Activated naive CD8-positive, alpha-beta T cell treated with anti-CD3 and anti-CD28 coated beads, Interleukin-2, amount 50 U/mL, for 24 hours (primary cell): ENCODE measurements around the gene IL7R.

ENCODE experiments used
- ATAC-seq: fragments of 150-1000 bp; cut with Tn5 transposase; one replicate; pipeline ENCODE4 v1.10.0; 2021
- DNase-seq: peaks from one replicate; pipeline ENCODE4 v3.0.0; 2021
- H3K27ac Mint-ChIP-seq: one replicate; pipeline ENCODE4 v1.8.0; 2021; ENCODE audit warnings: mild to moderate bottlenecking, mixed read lengths
- H3K27me3 Mint-ChIP-seq: one replicate; pipeline ENCODE4 v1.8.0; 2021; ENCODE audit warnings: mixed read lengths
- H3K36me3 Mint-ChIP-seq: one replicate; pipeline ENCODE4 v1.8.0; 2021; ENCODE audit warnings: low read depth, mixed read lengths
- H3K4me1 Mint-ChIP-seq: one replicate; pipeline ENCODE4 v1.8.0; 2021; ENCODE audit warnings: mixed read lengths
- H3K4me3 Mint-ChIP-seq: one replicate; pipeline ENCODE4 v1.8.0; 2021; ENCODE audit warnings: mild to moderate bottlenecking, moderate library complexity, mixed read lengths
- H3K9me3 Mint-ChIP-seq: one replicate; pipeline ENCODE4 v1.8.0; 2021; ENCODE audit warnings: mixed read lengths

IL7R gene

DNA sequence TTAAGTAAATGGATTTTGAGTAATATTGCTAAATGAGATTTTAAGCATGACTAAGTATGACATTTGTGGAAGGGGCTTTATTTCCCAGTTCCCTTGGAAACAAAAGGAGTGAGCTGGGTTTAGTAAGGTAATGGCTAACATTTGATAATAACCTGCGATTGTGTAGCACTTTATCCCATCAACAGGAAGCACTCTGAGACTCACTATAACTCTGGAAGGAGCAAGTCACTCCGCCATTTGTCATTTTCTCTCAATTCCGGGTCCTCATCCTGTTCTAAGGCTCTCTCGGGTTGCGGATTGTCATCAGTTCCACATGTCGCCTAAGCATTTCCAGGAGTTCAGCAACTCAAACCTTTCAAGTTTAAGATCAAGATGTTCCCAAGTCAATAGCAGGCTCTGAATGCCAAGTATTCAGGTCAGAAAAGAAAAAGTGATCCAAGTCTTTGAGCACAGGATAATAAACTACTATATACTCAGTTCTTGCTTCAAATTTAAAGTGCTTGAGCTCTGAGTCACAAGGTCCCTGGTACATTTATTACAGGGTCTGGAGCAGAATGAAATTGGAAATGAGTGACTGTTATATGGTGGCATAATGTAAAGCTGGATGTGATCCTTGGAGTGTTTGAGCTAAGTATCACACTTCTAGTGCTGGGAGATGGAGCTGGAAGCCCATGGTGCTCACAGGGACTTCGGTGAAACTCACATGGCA lies 42.4 kb downstream of the IL7R start:
- H3K27ac Mint-ChIP-seq, result peak overlapping the region; percentile 44
- ATAC-seq (no peak), DNase-seq (no peak)
- H3K27me3 Mint-ChIP-seq, result no peaks in the 10 kb centered on the region
- H3K36me3 Mint-ChIP-seq, result no peaks in the 10 kb centered on the region
- no peaks in the 10 kb centered on the region for H3K9me3 Mint-ChIP-seq
- no peak overlapping the region for H3K4me3 Mint-ChIP-seq
- peaks cover 55% of the 10 kb centered on the region for H3K4me1 Mint-ChIP-seq

DNA sequence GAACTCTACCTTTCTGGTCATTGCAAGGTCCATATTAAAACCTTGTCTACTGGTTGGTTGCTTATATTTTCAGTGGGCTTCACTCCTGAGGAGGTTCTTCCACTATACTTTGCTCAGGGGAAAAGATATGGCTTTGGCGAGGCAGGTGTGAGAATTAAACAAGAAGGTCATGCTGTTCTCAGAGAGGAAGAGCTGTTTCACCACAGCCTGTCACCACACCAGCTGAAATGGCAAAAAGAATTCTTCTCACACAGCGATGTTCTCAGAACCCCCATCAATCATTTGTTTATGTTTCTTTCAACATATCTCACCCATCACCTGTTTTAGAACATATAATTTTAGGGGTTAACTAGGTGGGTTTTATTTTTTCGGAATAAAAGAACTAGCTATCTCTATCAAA lies 43.1 kb downstream of the IL7R start:
- peak overlapping the region; percentile 44 for H3K27ac Mint-ChIP-seq
- H3K4me1 Mint-ChIP-seq, result peaks cover 62% of the 10 kb centered on the region
- H3K9me3 Mint-ChIP-seq, result no peaks in the 10 kb centered on the region
- no peaks in the 10 kb centered on the region for H3K27me3 Mint-ChIP-seq
- ATAC-seq (peak; percentile 25), DNase-seq (no peak)
- H3K36me3 Mint-ChIP-seq, result no peaks in the 10 kb centered on the region
- H3K4me3 Mint-ChIP-seq, result peak overlapping the region; percentile 54

DNA sequence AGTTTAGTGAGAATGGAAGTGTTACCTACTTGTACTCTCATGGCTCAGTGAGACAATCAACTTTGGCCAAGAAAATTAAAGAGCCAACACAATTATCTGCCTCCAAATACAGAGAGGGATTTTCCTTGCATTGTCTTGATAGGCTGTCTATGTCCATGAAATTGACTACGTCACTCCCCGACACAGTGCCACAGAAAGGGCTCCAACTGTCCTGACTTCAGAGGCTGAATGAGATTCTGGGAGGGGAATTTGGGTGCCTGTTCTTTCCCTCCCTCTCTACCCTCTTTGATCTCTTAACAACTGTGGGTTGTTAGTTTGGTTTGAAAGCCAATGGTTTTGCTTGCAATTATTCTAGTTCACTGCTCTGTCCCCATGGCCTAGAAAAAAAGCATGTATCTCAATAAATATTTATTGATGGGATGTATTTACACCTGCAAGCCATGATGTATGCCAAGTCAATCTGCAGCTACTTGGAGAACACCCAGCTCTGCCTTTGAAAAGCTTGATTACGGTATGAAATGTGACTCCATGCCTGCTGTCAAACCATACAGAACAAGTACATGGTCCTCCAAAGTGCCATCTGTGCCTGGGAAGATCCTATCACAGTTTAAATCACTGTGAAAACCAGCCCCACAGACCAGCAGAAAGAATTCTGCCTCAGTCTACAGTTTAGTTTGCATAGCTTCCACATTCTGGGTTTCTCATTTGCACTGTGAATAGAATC lies 44.4 kb downstream of the IL7R start:
- Mint-ChIP-seq H3K9me3 (peaks cover 3% of the 10 kb centered on the region), H3K4me1 (peaks cover 74% of the 10 kb centered on the region), H3K4me3 (no peak overlapping the region), H3K36me3 (no peaks in the 10 kb centered on the region), H3K27me3 (no peaks in the 10 kb centered on the region), H3K27ac (no peak overlapping the region)
- ATAC-seq (no peak), DNase-seq (no peak)

DNA sequence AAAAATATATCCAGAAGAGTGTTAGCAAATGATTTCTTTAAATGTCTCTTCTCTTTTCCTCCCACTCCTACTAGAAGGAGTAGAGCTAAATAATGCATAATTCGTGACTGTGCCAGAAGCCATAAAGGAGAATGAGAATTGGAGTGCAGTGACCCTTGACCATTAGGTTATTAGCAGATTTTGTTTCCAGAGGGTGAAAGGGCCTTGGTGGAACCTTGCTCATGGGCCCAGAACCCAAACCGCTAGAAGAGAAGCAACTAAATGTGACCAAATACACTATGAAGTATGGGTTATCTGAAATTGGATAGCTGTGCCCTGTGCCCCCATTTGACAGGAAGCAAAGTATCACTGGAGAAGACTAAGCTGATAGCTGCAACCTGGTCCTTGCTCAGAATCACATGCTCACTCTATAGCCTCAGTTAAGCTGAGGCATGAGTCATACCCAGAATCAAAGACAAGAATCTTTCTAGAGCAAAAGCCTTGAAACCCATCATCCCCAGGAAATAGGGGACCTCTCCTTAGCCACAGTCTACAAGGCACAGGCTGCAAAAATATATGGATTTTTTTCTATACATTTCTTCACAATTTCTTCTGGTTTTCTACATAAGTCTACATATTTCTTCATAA lies 45.5 kb downstream of the IL7R start:
- Mint-ChIP-seq H3K27me3 (no peaks in the 10 kb centered on the region), H3K27ac (peak overlapping the region; percentile 91), H3K4me1 (peaks cover 84% of the 10 kb centered on the region), H3K36me3 (no peaks in the 10 kb centered on the region), H3K9me3 (peaks cover 7% of the 10 kb centered on the region), H3K4me3 (no peak overlapping the region)
- DNase-seq (no peak), ATAC-seq (peak; percentile 62)

DNA sequence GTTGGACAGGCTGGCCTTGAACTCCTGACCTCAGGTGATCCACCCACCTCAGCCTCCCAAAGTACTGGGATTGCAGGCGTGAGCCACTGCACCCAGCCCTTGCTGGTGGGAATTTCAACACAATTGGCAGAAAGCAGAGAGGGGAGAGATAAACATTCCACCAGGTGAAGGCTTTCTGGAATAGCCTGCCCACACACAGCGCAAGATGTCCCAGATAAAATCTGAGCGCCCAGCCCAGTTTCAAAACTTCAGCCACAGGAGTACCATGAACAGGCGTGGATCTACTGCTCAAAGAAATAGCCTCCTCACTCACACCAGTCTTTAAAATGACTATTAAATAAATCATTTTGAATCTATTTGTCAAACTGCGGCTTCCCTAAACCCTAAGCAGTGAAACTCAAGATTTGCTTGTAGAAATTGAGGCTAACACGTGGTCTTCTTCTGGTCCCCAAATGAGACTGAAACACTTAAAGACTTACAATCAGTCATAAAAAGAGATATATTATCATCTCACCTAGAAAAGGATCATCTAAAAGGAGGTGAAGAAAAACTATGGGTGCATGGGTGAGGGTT lies 47.0 kb downstream of the IL7R start:
- no peaks in the 10 kb centered on the region for H3K36me3 Mint-ChIP-seq
- no peak overlapping the region for H3K4me3 Mint-ChIP-seq
- ATAC-seq (peak; percentile 7), DNase-seq (no peak)
- H3K27me3 Mint-ChIP-seq, result no peaks in the 10 kb centered on the region
- H3K9me3 Mint-ChIP-seq, result peaks cover 7% of the 10 kb centered on the region
- peak overlapping the region; percentile 91 for H3K27ac Mint-ChIP-seq
- H3K4me1 Mint-ChIP-seq, result peaks cover 98% of the 10 kb centered on the region

DNA sequence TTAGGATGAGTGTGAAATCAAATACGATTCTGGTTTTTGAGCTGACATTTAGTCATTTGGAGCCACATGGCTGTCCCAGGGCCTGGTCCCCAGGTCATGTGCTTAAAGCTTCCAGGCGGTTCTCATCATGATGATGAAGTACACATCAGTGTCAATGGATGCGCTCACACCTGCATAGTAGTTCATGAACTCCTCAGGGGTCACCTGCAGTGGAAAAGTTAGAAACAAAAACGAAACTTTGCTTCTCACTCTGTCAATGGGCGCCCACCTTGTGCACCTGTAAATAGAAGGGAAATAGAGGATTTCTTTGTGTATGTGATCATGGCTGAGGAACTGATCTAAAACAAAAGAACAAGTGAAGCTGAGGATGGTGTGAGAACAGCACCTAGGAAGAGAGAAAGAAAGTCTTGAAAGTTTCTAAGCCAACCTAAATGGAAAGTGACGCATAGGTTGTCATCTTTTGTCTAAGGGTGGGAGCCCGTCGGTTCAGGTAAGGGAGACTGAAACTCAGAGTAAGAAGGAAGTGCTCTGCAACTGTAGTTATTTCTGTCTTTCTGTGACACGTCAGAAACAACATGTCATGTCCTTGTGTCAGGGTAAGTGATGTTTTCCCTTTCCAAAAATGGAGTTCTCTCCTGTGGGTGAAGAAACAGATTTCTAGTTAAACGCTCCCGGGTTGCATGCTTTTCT lies 47.9 kb downstream of the IL7R start:
- Mint-ChIP-seq H3K9me3 (peaks cover 7% of the 10 kb centered on the region), H3K4me3 (peak overlapping the region; percentile 43), H3K27me3 (no peaks in the 10 kb centered on the region), H3K4me1 (peaks cover 98% of the 10 kb centered on the region), H3K36me3 (no peaks in the 10 kb centered on the region), H3K27ac (peak overlapping the region; percentile 91)
- DNase-seq (no peak), ATAC-seq (peak; percentile 70)

DNA sequence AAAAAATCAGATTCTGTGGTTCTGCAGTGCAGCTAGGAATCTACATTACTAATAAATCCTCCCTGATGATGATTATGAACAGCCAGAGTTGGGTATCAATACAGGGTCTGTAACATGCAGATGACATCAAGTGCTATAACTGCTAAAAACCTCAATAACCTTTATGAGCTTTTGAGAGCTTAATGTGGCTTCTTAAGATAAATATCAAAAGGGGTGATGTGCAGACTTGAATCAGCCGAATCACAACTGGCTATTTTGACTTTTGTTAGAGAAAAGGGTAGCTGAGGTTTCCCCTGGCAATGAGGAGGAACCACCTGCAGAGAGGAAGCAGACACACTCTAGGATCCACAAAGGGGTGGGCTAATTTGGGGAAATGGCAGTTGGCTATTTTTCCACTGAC lies 51.5 kb downstream of the IL7R start:
- Mint-ChIP-seq H3K36me3 (peaks cover 8% of the 10 kb centered on the region), H3K27ac (peak overlapping the region; percentile 92), H3K4me3 (peak overlapping the region; percentile 57), H3K4me1 (peaks cover 80% of the 10 kb centered on the region), H3K27me3 (no peaks in the 10 kb centered on the region), H3K9me3 (peaks cover 22% of the 10 kb centered on the region)
- DNase-seq (no peak), ATAC-seq (peak; percentile 58)

DNA sequence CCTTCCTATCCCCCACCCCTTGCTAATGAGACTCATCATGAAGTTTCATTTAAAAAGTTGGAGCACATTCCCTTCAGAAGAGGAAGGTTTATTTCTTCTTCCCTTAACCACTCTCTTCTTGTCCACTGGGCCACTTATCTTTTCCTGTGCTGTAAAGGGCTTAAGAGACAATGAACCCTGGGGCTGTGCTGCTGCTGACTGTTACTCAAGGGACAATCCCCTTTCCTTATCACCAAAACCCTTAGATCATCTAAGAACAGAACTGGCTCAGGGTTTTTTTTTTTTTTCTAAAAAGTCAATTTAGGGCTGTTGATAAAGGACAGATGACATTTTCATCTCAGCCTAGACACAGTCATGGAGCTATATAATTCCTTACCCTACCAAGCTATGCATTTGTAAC lies 52.1 kb downstream of the IL7R start:
- no peaks in the 10 kb centered on the region for H3K27me3 Mint-ChIP-seq
- H3K4me1 Mint-ChIP-seq, result peaks cover 80% of the 10 kb centered on the region
- peaks cover 22% of the 10 kb centered on the region for H3K9me3 Mint-ChIP-seq
- peaks cover 8% of the 10 kb centered on the region for H3K36me3 Mint-ChIP-seq
- peak overlapping the region; percentile 92 for H3K27ac Mint-ChIP-seq
- no peak for DNase-seq
- ATAC-seq, result peak; percentile 78
- peak overlapping the region; percentile 57 for H3K4me3 Mint-ChIP-seq

DNA sequence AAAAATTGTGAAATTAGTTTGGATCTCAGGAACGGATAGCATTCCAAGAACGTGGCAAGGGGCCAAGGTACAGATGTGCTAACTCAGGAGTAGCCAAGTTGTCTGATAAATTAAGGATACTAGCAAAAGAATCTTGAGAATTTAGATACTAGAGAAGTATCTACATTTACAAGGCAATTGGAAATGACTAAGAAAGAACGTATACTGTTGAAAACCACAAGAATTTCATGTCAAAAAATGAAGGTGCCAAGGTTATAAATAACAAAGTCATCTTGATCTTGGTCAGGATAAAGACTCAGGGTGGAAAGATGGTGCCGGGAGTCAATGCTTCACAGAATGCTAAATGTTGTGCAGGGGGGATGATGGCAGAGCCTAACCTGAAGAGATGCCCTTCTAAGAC lies 62.5 kb downstream of the IL7R start:
- Mint-ChIP-seq H3K27ac (peak overlapping the region; percentile 55), H3K36me3 (peaks cover 13% of the 10 kb centered on the region), H3K27me3 (no peaks in the 10 kb centered on the region), H3K4me3 (no peak overlapping the region), H3K9me3 (peaks cover 23% of the 10 kb centered on the region), H3K4me1 (peaks cover 55% of the 10 kb centered on the region)
- peak; percentile 20 for DNase-seq
- peak; percentile 83 for ATAC-seq

DNA sequence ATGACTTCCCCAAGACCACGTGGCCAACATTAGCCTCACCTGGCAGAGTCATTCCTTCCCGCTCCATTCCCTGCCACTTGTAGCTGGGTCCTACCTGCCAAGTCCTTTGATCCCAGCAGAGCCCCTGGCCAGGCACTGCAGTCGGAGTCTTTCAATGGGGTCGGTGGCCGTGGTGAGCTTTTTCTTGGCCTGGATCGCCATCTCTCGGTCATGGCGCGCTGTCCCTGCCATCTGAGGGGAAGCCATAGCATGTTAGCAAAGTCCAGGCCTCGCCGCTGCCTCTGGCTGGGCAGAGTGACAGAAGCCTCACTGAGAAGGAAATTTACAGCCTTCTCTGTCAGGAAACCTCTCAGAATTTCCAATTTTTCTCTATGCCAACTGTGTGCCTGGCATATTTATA lies 64.2 kb downstream of the IL7R start:
- no peak overlapping the region for H3K27ac Mint-ChIP-seq
- peak; percentile 12 for DNase-seq
- H3K27me3 Mint-ChIP-seq, result no peaks in the 10 kb centered on the region
- H3K36me3 Mint-ChIP-seq, result peaks cover 12% of the 10 kb centered on the region
- no peak for ATAC-seq
- peaks cover 11% of the 10 kb centered on the region for H3K9me3 Mint-ChIP-seq
- H3K4me3 Mint-ChIP-seq, result no peak overlapping the region
- peaks cover 69% of the 10 kb centered on the region for H3K4me1 Mint-ChIP-seq

DNA sequence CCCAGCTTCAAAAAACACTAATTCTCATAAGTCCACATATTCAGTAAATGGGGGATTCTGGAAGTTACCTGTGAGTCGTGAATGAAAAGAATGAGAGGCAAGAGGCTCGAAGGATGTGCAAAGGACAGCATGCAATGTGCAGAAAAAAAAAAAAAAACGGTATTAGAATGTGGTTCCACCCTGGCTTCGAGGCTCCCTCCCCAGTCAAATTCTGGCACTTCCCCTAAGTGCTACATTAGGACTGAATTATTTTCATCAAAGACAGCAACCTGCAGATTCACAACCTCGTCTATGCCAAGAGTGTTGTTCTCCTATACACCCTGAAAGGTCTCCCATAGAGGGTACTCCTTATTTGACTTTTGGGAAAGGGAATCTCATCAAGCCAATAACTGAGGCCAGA lies 65.2 kb downstream of the IL7R start:
- H3K27me3 Mint-ChIP-seq, result no peaks in the 10 kb centered on the region
- H3K4me3 Mint-ChIP-seq, result no peak overlapping the region
- peaks cover 7% of the 10 kb centered on the region for H3K9me3 Mint-ChIP-seq
- H3K36me3 Mint-ChIP-seq, result peaks cover 8% of the 10 kb centered on the region
- no peak for ATAC-seq
- no peak overlapping the region for H3K27ac Mint-ChIP-seq
- DNase-seq, result no peak
- peaks cover 73% of the 10 kb centered on the region for H3K4me1 Mint-ChIP-seq

DNA sequence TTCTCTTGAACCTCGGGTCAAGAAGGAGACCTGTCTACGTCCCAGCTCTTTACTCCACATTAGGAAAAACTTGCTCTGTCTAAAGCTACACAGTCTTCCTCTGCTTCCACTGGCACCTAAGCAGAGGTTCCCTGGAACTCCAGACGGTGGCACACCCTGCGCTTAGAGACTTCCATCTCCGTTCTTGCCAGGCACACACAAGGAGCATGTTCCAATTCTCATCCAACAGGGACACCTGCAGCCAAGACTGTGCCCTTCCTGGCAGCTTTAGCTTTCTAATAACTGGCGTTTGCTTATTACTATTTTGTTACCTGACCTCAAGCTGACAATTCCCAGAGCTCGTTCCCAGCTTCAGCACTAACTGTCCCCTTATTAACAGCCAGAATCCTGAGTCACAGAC lies 65.8 kb downstream of the IL7R start:
- no peak for DNase-seq
- Mint-ChIP-seq H3K27ac (peak overlapping the region; percentile 15), H3K4me3 (no peak overlapping the region), H3K9me3 (peaks cover 7% of the 10 kb centered on the region), H3K27me3 (no peaks in the 10 kb centered on the region), H3K4me1 (peaks cover 73% of the 10 kb centered on the region), H3K36me3 (peaks cover 6% of the 10 kb centered on the region)
- no peak for ATAC-seq

DNA sequence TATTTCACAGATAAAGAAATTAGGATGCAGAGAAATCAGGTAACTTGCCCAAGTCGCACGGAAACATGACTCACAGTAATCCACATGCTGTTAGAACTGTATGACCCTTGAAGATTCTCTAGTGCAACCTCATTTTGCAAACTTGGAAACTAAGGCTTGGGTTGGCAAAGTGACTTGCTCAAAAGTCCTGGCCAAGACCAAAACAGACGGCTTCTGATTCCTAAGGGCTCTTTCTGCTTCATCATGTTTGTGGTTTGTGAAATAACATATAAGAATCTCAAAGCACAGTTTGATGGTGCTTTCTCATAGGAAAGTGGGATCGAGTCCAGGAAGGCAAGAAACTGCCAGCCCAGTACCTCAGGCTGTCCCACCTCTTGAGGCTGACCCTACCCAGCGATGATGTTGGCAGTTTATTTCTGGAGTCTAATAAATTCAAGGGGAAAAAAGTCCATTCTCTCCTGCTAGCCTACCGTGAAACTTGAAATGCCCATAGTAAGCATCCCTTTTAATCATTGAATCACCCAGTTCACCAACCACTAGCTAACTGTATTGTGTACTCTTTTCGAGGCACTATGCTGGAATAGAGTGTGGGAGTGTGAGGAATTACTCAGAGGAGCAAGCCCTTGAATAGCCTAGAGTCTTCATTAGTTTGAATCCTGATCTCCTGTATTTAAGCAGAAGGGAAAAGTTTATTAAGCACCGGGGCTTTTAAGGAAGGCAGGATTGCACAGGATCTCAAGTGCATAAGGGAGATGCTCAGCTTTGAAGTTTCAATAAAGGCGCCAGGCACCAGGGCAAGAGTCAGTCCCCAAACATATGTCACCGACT lies 67.6 kb downstream of the IL7R start:
- DNase-seq (no peak), ATAC-seq (peak; percentile 44)
- H3K9me3 Mint-ChIP-seq, result peaks cover 5% of the 10 kb centered on the region
- H3K4me3 Mint-ChIP-seq, result peak overlapping the region; percentile 69
- peaks cover 5% of the 10 kb centered on the region for H3K36me3 Mint-ChIP-seq
- H3K4me1 Mint-ChIP-seq, result peaks cover 59% of the 10 kb centered on the region
- H3K27ac Mint-ChIP-seq, result peak overlapping the region; percentile 85
- H3K27me3 Mint-ChIP-seq, result no peaks in the 10 kb centered on the region
